D721Med (cell line): ENCODE measurements around the gene EZH1.

Source experiments
- DNase-seq: peaks from one replicate; pipeline ENCODE4 v3.0.0; 2011; ENCODE audit warnings: low spot score; ENCODE audit not compliant: insufficient read length
- FAIRE-seq: peaks from 2 replicates; lab custom pipeline; 2011; peaks lifted over from hg19 to GRCh38; lab: Jason Lieb, UNC
- TF ChIP-seq, protein P1 (sequence below): IDR thresholded peaks from 2 replicates; pipeline ENCODE4 v1.5.1; 2012; ENCODE audit warnings: mild to moderate bottlenecking, control low read depth; ENCODE audit not compliant: insufficient read depth; ENCODE audit errors: missing control alignments

The EZH1 gene

DNA sequence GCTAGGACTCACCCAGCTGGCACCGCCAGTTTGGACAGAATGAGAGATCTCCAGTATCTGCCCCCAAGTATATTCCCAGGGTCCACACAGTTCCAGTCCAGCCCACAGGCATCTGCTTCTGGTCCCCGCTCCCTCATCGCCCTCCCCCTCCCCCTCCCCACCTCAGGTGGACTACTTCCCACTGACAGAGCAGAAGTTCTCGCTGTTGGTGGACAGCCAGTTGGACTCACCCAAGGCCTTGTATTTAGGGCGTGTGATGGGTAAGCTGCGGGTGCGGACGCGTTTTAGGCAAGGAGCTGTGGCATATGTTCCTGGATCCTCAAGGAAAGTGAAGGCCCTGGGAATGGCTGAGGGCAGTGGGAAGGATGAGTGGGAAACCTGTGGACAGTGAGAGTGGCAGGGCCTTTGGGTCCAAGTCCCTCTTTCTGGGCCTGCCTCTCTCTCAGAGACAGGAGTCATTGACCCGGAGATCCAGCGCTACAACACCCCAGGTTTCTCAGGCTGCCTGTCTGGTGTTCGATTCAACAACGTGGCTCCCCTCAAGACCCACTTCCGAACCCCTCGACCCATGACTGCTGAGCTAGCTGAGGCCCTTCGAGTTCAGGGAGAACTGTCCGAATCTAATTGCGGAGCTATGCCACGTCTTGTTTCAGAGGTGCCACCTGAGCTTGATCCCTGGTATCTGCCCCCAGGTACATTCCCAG lies 47.6 kb downstream of the EZH1 start:
- FAIRE-seq = no peak
- no peak for DNase-seq
- TF ChIP-seq, protein P1, sequence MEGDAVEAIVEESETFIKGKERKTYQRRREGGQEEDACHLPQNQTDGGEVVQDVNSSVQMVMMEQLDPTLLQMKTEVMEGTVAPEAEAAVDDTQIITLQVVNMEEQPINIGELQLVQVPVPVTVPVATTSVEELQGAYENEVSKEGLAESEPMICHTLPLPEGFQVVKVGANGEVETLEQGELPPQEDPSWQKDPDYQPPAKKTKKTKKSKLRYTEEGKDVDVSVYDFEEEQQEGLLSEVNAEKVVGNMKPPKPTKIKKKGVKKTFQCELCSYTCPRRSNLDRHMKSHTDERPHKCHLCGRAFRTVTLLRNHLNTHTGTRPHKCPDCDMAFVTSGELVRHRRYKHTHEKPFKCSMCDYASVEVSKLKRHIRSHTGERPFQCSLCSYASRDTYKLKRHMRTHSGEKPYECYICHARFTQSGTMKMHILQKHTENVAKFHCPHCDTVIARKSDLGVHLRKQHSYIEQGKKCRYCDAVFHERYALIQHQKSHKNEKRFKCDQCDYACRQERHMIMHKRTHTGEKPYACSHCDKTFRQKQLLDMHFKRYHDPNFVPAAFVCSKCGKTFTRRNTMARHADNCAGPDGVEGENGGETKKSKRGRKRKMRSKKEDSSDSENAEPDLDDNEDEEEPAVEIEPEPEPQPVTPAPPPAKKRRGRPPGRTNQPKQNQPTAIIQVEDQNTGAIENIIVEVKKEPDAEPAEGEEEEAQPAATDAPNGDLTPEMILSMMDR = no peak

DNA sequence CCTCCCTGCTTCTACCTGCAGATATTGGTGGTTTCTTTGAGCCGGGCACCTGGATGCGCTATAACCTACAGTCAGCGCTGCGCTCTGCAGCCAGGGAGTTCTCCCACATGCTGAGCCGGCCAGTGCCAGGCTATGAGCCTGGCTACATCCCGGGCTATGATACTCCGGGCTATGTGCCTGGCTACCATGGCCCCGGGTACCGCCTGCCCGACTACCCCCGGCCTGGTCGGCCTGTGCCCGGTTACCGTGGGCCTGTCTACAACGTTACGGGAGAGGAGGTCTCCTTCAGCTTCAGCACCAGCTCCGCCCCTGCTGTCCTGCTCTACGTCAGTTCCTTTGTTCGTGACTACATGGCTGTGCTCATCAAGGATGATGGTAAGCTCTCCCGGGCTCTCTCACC lies 49.3 kb downstream of the EZH1 start:
- FAIRE-seq (no peak), DNase-seq (no peak)
- TF ChIP-seq, protein P1 = no peak

DNA sequence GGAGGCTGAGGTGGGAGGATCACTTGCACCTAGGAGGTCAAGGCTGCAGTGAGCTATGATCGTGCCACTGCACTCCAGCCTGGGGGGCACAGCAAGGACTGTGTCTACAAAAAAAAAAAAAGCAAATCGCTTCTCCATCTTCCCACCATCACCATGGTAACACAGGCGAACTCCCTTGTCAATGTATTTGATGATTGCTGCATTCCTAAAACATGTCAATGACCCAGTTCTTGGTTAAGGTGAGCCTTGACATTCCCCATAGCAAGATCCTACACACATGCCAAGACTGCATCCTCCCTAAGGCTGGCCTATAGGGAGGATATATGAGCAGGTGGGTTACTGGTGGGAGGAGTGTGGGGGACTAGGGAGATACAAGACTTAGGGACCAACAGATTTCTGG lies 50.3 kb downstream of the EZH1 start:
- no peak for FAIRE-seq
- DNase-seq = no peak

DNA sequence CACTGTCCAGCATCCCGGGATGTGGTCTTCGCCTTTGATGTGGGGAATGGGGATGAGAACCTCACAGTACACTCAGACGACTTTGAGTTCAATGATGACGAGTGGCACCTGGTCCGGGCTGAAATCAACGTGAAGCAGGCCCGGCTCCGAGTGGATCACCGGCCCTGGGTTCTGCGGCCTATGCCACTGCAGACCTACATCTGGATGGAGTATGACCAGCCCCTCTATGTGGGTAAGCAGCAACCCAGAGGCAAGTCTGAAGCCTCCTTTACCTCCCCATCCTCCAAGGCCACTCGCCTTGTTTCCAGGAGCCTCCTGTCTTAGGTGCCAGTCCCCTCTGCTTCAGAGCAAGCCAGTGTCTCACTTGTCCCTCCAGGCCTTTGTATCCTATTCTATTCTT lies 52.4 kb downstream of the EZH1 start:
- DNase-seq (no peak), FAIRE-seq (no peak)
- TF ChIP-seq, protein P1 = no peak

More for the DNA sequence above, 50.3 kb downstream of the EZH1 start:
- TF ChIP-seq, protein P1 = no peak

DNA sequence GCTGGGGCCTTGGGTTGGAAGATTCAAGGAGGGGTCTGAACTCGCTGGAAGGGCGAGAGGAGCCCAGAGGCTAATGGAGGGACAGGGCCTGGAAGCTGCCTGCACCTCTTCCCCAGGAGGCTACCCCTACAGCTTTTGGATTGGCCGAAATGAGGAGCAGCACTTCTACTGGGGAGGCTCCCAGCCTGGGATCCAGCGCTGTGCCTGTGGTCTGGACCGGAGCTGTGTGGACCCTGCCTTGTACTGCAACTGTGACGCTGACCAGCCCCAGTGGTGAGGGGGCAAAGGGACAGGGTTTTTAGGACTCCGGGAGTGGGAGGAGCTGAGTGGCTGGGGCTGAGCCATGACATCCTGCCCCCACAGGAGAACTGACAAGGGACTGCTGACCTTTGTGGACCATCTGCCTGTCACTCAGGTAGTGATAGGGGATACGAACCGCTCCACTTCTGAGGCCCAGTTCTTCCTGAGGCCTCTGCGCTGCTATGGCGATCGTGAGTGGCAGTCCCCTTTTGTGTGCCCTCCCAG lies 53.8 kb downstream of the EZH1 start:
- DNase-seq (no peak), FAIRE-seq (no peak)
- TF ChIP-seq, protein P1 = no peak

DNA sequence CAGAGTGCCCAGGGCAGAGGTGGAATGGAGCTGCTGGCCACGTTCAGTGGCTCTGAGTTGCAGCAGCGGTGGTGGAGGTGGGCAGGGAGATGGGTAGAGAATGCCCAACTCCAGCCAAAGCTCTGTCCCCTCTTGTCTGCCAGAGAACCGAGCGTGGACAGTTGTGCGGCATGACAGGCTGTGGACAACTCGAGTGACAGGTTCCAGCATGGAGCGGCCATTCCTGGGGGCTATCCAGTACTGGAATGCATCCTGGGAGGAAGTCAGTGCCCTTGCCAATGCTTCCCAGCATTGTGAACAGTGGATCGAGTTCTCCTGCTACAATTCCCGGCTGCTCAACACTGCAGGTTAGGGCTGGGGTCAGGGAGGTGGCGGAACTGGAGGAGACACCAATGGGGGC lies 54.2 kb downstream of the EZH1 start:
- no peak for FAIRE-seq

More for the DNA sequence above, 54.2 kb downstream of the EZH1 start:
- TF ChIP-seq, protein P1 = no peak
- no peak for DNase-seq
